Suprapubic skin (tissue), 4 donors: ENCODE data around the gene CST3. TPM values are rescaled to one million over a fixed set of nuclear protein-coding genes. Genes with fewer than 3 reads are reported as not detected.
"Not testable (repeated sequence)": the region's sequence is repeated elsewhere in the genome, so short reads cannot be mapped to it uniquely, and the experiment has no call there.

Experiments
- DNase-seq, 2 donors: peaks; one replicate each; pipeline ENCODE4 v3.0.0-alpha.2; 2019; ENCODE audit warnings: low spot score in 2 of 2
- H3K27ac ChIP-seq: fragments of 200-600 bp; sonication (generic); one replicate; pipeline ENCODE4 v1.5.1; 2019
- H3K27me3 ChIP-seq: fragments of 200-600 bp; sonication (generic); one replicate; pipeline ENCODE4 v1.5.1; 2019
- H3K36me3 ChIP-seq: fragments of 200-600 bp; sonication (generic); one replicate; pipeline ENCODE4 v1.5.1; 2019
- H3K4me1 ChIP-seq: fragments of 200-600 bp; sonication (generic); one replicate; pipeline ENCODE4 v1.5.1; 2019
- H3K4me3 ChIP-seq: fragments of 200-600 bp; sonication (generic); one replicate; pipeline ENCODE4 v1.5.1; 2019; ENCODE audit warnings: mild to moderate bottlenecking
- H3K9me3 ChIP-seq: fragments of 200-600 bp; sonication (generic); one replicate; pipeline ENCODE4 v1.5.1; 2019
- EP300 ChIP-seq: sonication (generic); formaldehyde crosslinking; IDR thresholded peaks from one replicate; pipeline ENCODE4 v1.6.1; 2017; ENCODE audit warnings: antibody characterized with exemption
- POLR2A ChIP-seq, 2 donors: fragments of 450-650 bp; IDR thresholded peaks; one replicate each; pipeline ENCODE4 v1.6.1; 2017; ENCODE audit warnings: antibody characterized with exemption in 2 of 2, mild to moderate bottlenecking in 2 of 2, moderate library complexity in 2 of 2
- POLR2AphosphoS5 ChIP-seq, 3 donors: sonication (generic); formaldehyde crosslinking; IDR thresholded peaks; one replicate each; pipeline ENCODE4 v1.6.1; 2017; ENCODE audit warnings: antibody characterized with exemption in 3 of 3
- WGBS: methylation state at CpG from one replicate; pipeline ENCODE4 v1.1.5; 2018; 5-methylcytosine and 5-hydroxymethylcytosine counted together
- total RNA-seq, 4 donors: library from RNA; depleted of rRNA; stranded (reverse); fragments of >200 nt; gene quantifications; one replicate each; pipeline ENCODE4 v1.1.0, GENCODE V29; 2016
- TF ChIP-seq, protein P1 (sequence below), 2 donors: fragments of 200-600 bp in 1 of 2; fragments of 450-650 bp in 1 of 2; sonication (generic) in 1 of 2; IDR thresholded peaks; one replicate each; pipeline ENCODE4 v1.5.1; 2016 to 2019; ENCODE audit warnings: antibody characterized with exemption in 2 of 2, mild to moderate bottlenecking in 1 of 2, moderate library complexity in 1 of 2

The CST3 gene, protein sequence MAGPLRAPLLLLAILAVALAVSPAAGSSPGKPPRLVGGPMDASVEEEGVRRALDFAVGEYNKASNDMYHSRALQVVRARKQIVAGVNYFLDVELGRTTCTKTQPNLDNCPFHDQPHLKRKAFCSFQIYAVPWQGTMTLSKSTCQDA
- total RNA-seq, result 100 to 1,000 TPM; 258 to 476 (median 386) TPM

DNA sequence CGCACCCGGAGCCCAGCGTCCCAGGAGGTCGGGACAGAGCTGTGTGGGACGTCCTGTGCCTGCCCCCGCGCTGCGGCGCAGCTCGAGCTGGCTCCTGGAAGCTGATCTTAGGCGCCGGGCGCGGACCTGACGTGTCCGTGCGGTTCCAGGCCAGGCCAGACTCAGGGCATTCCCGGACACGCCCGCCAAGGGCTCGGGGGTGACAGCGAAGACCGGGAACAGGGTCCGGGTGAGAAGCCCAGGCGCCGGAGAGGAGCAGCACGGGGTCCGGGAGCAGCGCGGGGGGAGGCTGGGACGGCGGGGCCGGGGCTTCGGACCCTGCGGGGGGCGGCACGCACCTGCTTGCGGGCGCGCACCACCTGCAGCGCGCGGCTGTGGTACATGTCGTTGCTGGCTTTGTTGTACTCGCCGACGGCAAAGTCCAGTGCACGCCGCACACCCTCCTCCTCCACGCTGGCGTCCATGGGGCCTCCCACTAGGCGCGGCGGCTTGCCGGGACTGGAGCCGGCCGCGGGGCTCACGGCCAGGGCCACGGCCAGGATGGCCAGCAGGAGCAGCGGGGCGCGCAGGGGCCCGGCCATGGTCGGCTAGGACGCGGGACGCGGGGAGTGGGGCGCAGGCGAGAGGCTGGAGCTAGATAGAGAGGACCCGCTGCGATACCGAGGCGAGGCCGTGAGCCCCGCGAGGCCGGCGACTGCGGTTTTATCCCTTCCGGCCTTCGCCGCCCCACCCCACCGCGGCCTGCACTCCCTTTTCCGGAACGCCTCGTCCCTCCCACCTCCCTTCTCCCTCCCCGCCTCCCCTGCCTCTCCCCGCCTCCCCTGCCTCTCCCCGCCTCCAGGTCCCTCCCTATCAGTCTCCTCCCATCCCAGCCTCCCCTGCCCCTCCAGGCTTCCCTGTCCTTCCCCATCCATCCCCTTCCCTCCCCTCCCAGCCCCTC, at the start of gene CST3:
Gene CST3 (minus strand): TSS at position 674 of the 940 bp plus-strand sequence. CDS start 93 bp downstream, at position 581.
- Histone ChIP-seq H3K4me3 (peak within 1 kb of the TSS; percentile 95), H3K9me3 (no peaks in the 10 kb centered on the region), H3K36me3 (peaks cover 22% of the 10 kb centered on the region), H3K27ac (peak within 1 kb of the TSS; percentile 99), H3K4me1 (peaks cover 63% of the 10 kb centered on the region), H3K27me3 (no peaks in the 10 kb centered on the region)
- DNase-seq, result peak; percentile 94 to 95
- TF ChIP-seq POLR2A (IDR thresholded peaks at IDR 0.05), result peak; percentile 56 to 81
- TF ChIP-seq, protein P1, sequence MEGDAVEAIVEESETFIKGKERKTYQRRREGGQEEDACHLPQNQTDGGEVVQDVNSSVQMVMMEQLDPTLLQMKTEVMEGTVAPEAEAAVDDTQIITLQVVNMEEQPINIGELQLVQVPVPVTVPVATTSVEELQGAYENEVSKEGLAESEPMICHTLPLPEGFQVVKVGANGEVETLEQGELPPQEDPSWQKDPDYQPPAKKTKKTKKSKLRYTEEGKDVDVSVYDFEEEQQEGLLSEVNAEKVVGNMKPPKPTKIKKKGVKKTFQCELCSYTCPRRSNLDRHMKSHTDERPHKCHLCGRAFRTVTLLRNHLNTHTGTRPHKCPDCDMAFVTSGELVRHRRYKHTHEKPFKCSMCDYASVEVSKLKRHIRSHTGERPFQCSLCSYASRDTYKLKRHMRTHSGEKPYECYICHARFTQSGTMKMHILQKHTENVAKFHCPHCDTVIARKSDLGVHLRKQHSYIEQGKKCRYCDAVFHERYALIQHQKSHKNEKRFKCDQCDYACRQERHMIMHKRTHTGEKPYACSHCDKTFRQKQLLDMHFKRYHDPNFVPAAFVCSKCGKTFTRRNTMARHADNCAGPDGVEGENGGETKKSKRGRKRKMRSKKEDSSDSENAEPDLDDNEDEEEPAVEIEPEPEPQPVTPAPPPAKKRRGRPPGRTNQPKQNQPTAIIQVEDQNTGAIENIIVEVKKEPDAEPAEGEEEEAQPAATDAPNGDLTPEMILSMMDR (IDR thresholded peaks at IDR 0.05), result no peak
- TF ChIP-seq POLR2AphosphoS5 (IDR thresholded peaks at IDR 0.05), result no peak
- no peak for TF ChIP-seq EP300
- WGBS, result under 1% methylated on average over 62 of the region's 92 CpGs

DNA sequence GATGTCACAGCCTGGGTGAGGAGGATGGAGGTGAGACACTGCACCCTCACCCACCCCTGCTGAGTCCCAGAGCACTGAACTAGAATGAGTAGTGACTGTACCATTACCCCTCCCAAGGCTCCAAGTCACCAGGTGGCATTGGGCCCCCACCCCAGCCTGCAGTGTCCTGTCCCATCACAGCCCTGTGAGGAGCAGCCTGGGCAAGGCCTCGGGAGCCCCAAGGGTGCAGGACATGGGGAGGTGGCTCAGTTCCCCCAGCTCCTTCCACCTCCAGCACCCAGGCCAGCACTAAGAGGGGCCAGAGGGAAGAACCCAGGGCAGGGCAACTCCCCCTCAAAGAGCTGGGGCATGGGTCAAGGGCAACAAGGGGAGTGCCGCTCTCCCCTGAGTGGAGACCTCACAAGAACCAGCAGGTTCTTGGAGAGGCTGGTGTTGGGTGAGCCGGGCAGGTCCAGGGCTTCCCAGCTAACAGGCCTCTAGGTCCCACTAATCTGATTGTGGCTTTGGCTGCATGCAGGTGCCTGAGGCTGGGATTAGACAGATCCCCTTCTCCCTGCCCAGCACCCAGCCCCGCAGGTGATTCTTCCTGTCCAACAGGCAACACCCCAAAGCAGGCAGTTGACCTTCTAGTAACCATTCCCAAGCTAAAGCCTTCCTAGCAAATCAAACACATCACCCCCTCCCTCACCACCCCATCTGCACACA, 48.4 kb upstream of the CST3 start:
- no peak for DNase-seq
- TF ChIP-seq POLR2AphosphoS5 (IDR thresholded peaks at IDR 0.05) (no peak), POLR2A (IDR thresholded peaks at IDR 0.05) (no peak), EP300 (no peak)
- TF ChIP-seq, protein P1 (IDR thresholded peaks at IDR 0.05), result no peak
- no peaks in the 10 kb centered on the region for H3K4me1 ChIP-seq
- no peak overlapping the region for H3K4me3 ChIP-seq
- WGBS, result 63% methylated on average over 2 of the region's 4 CpGs
- H3K9me3 ChIP-seq, result no peaks in the 10 kb centered on the region
- no peak overlapping the region for H3K27ac ChIP-seq
- no peaks in the 10 kb centered on the region for H3K27me3 ChIP-seq
- H3K36me3 ChIP-seq, result no peaks in the 10 kb centered on the region

DNA sequence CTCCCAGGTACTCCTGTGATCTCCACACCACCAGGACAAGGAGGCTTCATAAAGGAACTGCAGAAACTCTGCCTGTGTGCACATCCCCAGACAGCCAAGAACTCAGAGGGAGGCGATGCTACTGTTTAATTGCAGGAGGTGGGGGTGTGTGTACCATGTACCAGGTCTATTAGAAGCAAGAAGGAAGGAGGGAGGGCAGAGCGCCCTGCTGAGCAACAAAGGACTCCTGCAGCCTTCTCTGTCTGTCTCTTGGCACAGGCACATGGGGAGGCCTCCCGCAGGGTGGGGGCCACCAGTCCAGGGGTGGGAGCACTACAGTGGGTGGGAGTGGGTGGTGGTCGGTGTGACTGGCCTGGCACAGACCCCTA, 47.8 kb upstream of the CST3 start:
- not testable (repeated sequence) for H3K4me1 ChIP-seq, H3K4me3 ChIP-seq, H3K9me3 ChIP-seq, DNase-seq, H3K27ac ChIP-seq, H3K36me3 ChIP-seq, H3K27me3 ChIP-seq
- WGBS, result 83% methylated on average over 3 of the region's 4 CpGs

DNA sequence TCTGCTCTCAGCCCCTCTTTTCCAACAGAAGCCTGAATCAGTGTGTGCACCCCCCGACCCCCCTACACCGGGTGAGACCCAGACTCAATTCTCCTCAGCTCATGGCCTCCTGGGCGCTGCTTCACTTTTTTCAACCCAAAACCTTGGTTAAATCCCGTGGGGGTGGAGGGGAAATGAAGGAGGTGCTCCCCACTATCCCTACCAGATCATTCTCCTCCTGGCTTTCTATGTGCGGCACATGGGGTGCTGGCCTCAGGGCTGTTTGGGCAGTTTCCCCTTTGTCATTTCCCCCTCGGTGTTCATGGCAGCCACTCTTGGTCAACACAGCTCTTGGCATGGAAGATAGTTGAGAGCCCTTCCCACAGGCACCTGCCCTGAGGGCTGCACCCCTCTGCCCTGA, 46.5 kb upstream of the CST3 start:
- no peaks in the 10 kb centered on the region for H3K9me3 ChIP-seq
- WGBS, result 81% methylated on average over 6 of the region's 6 CpGs
- H3K4me1 ChIP-seq, result no peaks in the 10 kb centered on the region
- H3K27me3 ChIP-seq, result peaks cover 3% of the 10 kb centered on the region
- no peak overlapping the region for H3K27ac ChIP-seq
- TF ChIP-seq POLR2A (IDR thresholded peaks at IDR 0.05) (no peak), POLR2AphosphoS5 (IDR thresholded peaks at IDR 0.05) (no peak), EP300 (no peak)
- TF ChIP-seq, protein P1 (IDR thresholded peaks at IDR 0.05), result no peak
- no peaks in the 10 kb centered on the region for H3K36me3 ChIP-seq
- H3K4me3 ChIP-seq, result no peak overlapping the region
- DNase-seq, result no peak

DNA sequence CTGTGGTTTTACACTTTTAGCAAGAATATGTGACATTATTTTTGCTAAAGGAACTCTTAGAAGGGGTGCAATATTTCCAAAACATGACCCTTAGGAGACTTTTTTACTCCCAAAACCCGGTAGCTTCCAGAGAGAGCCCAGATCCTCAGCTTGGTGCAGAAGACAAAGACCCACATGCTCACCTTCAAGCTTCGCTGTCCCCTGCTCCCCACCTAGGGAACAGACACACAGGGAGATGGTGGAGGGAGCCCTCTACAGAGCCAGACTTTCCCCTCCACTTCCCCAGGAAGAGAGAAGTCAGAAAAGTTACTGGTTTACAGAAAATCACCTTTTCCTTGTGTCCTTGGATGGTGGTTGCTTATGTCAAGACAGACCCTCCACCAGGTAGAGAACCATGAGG, 46.1 kb upstream of the CST3 start:
- Histone ChIP-seq H3K36me3 (no peaks in the 10 kb centered on the region), H3K9me3 (no peaks in the 10 kb centered on the region), H3K27me3 (peaks cover 3% of the 10 kb centered on the region), H3K4me1 (no peaks in the 10 kb centered on the region), H3K27ac (no peak overlapping the region), H3K4me3 (no peak overlapping the region)
- 91% methylated on average over 2 of the region's 2 CpGs for WGBS
- TF ChIP-seq, protein P1 (IDR thresholded peaks at IDR 0.05), result no peak
- no peak for TF ChIP-seq POLR2AphosphoS5 (IDR thresholded peaks at IDR 0.05)
- TF ChIP-seq POLR2A (IDR thresholded peaks at IDR 0.05), result no peak
- no peak for TF ChIP-seq EP300
- DNase-seq, result no peak
